HG03442 (cell line): Measurements from ENCODE around the gene CIB4.
"Not testable (repeated sequence)": the region's sequence is repeated elsewhere in the genome, so short reads cannot be mapped to it uniquely, and the experiment has no call there.

Experiments
- ATAC-seq: cut with Tn5 transposase; IDR thresholded peaks from one replicate; pipeline ENCODE4 v1.9.1; 2021; ENCODE audit warnings: mild to moderate bottlenecking, moderate library complexity; ENCODE audit not compliant: unreplicated experiment

Gene CIB4

DNA sequence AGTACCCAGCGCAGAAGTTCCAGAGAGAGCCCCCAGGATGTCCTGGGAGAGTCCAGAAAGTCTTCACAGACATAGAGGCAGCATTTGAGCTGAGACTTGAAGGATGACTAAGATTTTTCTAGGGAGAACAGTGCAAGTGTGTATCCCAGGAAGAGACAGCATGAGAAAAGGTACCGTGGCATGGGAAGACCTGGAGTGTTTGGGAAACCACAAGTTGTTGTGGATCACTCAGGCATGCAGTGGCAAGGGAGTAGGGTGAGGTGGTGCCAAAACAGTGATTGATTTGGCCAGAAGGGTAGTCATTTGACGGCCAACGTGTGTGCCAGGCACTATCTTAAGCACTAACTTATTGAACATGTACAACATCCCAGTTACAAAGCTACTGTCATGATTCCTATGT, 26.9 kb upstream of the CIB4 start:
- ATAC-seq: no peak

DNA sequence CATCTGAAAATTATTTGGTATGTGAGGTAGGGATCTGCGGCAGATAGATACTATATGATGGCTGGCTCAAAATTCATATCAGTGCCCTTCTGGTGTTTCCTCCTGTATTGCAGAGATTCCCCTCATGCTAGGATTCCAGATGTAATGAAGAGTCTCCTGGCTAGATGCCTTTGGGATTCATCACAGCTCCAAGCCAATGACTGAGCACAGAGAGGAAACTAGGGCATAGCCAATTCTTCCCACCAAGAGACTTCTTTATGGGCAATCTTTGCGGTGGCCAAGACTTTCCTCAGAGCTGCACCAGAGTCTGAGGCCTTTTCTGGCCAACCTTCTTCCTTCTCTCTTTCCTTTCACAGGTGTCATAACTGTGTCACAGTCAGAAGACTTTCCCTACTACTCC, 25.5 kb upstream of the CIB4 start:
- ATAC-seq: no peak

DNA sequence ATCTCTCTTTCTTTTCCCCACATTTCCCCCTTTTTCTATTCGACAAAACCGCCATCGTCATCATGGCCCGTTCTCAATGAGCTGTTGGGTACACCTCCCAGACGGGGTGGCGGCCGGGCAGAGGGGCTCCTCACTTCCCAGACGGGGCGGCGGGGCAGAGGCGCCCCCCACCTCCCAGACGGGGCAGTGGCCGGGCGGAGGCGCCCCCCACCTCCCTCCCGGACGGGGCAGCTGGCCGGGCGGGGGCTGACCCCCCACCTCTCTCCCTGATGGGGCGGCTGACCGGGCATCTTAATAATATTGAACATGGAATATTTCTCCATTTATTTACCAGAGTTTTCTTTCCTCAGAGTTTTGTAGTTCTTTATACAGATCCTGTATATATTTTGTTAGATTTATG, 24.1 kb upstream of the CIB4 start:
- not testable (repeated sequence) for ATAC-seq

DNA sequence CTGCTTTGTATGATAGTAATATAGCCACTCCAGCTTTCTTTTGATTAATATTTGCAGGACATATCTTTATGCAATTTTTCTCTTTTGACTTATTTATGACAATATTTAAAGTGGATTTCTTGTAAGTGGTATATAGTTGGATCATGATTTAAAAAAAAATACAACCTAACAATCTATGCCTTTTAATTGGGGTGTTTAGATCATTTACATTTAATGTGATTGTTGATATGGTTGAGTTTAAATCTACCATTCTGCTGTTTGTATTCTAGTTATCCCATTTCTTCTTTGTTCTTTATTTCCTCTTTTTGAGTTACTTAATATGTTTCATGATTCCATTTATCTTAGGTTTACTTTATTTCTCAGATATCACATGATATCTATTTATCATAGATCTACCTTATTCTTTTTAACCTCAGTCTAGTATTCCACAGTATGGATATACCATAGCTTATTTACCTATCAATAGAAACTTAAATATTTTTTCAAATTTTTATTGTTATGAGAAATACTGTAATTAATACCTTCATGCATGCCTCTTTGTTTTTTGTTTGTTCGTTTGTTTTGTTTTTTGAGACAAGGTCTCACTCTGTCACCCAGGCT, 19.3 kb upstream of the CIB4 start:
- no peak for ATAC-seq

DNA sequence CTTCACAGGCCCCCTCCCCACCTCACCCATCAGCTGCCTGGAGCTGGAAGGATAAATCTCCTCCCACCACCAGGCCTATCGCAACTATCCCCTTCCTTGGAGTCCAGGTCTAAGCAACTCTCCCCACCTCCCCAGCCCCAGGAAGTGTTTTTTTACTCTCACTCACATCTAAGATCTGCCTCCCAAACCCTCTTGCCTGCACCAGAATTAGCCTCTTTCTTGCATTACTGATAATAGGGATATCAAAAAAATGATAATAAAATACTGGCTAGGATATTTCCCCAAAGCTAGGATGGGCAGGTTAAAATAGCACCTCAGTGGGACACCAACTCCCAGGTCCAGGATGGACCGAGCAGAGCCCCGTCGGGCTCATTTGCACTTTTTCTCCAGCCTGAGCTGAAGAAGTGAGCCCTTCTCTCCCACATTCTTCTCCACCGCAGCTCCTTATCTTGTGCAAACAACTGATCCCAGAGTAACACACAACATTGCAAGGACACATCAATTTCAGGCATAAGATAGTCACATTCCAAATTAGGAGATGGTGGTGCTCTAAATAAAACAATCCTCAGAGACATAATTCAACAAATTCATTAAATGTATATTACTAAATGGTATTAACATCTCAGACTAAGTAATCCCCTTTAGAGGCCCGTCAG, 17.7 kb upstream of the CIB4 start:
- ATAC-seq: no peak

DNA sequence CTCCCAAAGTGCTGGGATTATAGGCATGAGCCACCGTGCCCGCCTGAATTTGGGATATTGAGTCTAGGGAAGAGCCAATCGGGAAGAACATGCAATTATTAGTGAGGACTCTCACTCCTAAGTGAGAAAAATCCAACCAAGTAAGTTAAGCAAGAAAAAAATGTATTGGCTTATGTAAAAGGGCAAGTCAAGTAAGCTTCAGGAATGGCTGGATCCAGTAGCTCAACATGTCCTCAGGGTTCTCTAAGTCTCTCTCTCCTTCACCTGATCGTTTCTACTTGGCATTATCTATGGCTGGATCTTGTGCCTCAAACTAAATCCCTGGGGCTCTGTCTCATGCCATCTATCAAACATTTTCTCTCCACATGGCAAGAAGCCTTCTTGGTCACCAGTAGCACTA, 16.1 kb upstream of the CIB4 start:
- ATAC-seq: no peak

DNA sequence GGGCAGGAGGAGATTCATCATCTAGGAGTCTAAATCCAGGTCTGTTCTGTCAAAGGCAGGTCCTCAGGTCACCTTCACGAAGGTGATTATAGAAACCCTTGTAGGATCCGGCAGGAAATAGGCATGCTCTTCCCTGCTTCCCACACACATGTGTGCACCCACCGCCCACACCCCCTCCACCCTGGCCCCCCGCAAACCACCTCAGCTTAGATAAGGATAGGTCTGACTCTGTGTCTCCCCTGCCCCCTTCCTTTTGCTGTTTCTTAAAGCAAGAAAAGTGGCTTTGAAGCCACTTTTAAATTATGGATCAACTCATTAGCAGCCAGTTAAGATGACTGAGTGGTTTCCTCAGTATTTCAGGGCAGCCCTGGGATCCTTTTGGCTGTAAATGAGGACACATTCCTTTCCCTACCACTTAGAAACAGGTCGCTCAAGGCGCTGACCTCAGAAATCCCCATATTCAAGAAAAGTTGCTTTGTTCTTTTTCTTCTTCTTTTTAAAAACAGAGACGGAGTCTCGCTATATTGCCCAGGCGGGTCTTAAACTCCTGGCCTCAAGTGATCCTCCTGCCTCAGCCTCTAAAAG, 14.5 kb upstream of the CIB4 start:
- no peak for ATAC-seq

DNA sequence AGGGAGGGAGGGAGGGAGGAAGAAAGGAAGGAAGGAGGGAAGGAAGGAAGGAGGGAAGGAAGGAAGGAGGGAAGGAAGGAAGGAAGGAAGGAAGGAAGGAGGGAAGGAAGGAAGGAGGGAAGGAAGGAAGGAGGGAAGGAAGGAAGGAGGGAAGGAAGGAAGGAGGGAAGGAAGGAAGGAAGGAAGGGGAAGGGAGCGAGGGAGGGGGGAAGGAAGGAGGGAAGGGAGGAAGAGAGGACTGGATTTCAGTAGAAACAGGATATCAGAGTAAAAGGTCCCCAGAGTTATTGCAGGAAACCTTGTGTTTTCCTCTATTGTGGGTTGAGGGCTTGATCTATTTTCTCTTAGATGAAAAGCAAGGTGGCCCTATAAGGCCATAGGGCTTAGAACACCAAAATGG, 14.0 kb upstream of the CIB4 start:
- not testable (repeated sequence) for ATAC-seq

DNA sequence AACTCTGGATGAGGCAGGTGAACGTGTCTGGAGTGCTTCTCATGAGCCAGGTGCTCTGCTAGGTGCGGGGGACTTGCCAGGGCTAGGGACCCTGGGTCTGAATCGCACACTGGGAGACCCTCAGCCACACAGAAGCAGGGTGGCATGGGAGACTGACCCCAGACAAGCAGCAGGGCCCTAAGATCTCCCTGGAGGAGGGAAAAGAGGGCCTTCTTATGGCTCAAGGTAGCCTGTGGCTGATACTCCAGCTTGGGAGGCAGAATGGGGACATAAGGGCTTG, 12.8 kb upstream of the CIB4 start:
- no peak for ATAC-seq

DNA sequence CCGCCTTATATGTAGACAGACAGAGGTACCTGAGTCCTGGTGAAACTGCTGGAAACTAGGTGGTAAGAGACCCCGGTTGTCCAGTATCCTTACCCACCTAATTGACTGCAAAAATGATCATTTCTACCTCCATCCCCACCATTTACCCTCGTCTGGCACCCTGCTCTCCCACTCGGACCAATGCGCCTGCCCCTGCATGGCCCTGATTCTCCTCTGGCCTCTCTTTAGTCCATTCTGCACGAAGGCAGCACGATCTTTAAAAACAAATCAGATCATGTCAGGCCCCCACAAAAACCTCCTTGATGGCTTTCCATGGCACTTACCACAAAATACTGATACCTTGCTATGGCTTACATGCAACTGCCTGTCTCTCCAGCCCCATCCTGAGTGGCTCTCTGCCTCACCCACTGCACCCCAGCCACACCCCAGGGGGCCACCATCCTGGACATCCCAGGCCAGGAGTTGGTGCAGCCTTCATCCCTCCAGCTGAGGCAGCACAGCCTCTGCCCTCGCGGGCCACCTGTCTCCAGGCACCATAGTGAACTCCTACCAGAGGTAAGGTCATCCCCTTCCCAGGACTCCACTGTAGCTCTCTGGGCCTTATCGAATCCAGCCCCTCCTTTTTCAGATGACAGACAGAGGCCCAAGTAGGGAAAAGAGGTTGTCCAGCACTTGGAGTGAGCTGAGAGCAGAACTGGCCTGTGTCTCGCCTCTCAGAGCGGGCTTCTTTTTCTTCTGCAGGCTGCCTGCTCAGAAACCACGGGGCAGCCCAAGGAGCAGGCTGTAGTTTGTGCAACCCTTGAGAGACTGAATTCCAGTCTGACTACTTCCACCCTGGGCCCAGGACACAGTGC, 12.3 kb upstream of the CIB4 start:
- no peak for ATAC-seq

DNA sequence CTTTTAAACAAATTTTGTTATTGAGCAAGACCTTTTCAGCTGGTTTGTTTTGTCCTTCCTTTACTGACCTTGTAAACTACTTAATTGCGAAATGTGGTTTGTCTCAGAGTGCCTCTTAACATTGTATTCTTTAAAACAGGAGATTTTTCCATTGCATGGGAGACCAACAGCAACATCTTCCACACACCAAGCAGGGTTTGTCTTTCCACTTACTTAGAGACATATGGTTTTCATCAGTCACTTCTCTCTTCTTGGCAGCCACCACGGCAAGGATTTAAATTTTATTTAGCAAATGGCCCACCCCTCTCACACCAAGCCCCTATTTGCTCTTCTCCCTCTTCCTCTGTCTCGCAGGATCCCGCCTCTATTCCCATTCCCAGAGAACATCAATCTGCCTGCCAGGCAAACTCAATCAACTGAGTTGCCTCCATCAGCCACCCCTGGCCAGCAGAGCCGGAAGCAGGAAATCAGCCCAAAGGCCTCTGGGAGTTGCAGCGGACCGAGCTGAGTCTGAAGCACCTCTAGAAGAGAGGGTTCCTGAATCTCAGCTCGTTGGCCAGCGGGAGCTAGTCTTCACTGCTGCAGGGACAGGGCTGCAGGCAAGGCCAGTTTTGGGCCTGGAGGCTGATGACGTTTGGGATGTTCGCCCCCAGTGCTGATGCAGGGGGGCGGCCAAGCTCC, 11.3 kb upstream of the CIB4 start:
- no peak for ATAC-seq

DNA sequence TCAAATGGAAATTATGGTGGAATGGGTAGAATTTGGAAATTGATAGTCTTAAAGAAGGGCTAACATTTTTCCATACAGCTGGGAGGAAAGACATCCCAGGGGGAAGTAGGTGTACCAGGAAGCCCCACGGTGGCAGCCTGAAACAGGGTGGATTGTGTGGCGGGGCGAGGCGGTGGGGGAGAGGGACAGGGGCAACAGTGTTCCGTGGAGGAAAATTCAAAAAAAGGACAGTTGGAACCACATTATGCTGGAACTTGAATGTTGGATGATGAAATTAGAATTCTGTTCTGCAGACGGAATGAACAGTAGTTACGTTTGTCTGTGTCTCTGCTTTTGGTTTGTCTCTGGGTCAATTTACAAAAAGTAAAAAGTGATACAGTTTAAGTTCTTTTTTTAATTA, 10.6 kb upstream of the CIB4 start:
- ATAC-seq: no peak

DNA sequence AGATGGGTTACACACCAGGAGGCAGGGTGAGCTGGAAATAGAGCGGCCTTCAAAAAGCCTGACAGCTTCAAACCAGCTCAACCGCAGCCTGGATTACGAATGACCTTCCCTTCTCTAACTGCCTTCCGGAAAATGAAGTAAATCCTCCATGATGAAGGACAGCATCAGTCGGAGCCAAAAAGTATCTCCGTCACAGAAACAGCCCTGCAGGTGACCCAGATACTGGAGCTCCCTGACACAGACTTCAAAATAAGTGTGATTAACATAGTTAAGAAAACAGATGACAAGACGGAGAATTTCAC, 10.3 kb upstream of the CIB4 start:
- ATAC-seq: no peak

DNA sequence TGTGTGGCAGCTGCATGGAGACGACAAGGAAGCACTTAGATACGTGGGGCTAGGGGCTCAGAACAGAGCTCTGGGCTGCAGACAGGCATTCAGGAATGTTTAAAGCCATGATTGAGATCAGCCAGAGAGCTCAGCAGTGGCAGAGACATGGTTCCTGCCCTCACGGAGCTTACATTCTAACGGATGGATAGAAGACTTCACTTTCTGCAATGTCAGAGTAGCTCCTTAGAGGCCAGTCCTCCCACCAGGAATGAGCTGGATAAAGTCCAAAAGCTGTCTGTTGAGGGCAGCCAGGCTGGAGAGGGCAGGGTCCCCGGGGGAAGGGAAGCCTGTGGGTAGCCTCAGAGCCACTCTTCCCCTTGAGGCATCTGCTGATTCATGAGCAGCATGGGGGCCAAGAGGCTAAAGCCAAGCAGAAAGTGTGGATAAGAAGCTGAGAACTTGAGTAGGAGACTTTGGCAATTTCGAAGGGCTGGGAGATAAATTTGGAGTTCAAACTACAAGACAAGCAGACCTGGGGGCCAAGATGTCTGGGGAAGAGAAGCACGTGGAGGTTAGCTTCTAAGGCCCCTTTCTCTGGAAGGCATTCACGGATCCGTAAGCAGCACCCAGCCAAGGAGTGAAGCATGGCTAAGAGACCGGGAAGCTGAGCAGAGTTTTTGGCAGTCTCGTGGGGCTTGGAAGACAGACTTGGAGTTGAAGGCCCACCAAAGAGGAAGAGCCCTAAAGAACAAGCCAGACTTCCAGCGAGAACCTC, 9.7 kb upstream of the CIB4 start:
- ATAC-seq: no peak

DNA sequence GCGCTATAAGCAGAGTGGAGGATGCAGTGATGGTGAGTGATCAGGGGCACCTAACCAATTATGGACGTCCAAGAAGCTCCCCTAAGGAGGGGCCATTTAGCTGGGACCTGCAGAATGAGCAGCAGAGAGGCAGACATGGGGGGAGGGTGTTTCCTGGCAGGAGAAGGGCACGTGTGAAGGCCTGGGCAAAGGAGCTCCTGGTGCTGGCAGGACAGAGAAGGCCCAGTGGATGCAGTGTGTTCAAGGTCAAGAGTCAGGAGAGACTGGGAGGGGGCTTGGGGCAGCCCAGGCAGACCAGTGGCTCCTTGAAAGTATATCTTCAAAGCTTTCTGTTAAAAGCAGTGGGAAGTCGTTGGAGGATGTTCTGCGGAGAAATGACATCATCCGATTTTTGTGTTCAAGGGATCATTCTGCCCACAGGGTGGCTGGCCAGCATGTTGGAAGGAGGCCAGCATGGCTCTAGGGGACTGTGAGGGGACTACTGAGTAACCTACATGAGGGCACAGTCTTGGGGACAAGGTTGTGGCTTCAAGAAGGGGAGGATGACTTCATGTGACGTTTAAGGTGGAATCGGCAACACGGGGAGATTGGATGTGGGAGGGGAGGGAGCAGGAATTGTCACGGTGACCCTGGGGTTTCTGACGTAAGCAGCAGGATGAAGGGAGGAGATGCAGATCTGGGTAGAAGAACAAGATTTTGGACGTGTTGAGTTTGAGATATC, 9.0 kb upstream of the CIB4 start:
- no peak for ATAC-seq

DNA sequence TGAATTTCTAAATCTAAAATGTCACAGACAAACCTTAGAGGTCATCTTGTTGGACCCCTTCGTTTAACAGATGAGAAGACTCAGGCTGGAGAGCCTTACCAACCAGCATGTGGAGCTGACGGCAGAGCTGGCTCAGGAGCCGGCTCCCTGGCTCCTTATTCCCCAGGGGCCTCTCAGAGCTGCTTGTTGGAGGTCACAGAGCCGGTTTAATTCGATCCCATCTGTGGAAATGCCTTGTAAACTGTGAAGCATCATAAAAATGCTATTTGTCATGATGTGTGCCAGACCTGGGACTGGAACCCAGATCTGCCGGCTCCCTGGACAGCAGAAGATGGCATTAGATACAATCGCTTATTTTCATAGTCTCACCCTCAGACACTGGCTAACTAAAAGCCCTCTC, 8.2 kb upstream of the CIB4 start:
- ATAC-seq: no peak

DNA sequence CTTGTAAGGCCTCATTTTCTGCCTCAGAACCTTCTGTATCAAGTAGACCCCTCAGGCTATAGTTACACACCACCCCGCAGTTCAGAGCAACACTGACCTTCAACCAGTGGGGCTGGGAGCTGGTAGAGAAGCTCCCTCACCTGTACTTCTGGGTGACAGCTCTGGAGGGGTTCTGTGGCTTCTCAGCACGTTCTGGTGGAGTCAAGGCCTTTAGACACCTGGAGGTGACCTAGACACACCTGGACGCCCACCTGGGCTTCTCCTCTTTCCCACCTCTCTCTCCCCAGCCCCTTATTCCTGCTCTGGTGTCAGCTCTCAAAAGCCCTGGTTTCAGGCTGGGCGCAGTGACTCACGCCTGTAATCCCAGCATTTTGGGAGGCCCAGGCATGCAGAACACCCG, 7.3 kb upstream of the CIB4 start:
- ATAC-seq: no peak

DNA sequence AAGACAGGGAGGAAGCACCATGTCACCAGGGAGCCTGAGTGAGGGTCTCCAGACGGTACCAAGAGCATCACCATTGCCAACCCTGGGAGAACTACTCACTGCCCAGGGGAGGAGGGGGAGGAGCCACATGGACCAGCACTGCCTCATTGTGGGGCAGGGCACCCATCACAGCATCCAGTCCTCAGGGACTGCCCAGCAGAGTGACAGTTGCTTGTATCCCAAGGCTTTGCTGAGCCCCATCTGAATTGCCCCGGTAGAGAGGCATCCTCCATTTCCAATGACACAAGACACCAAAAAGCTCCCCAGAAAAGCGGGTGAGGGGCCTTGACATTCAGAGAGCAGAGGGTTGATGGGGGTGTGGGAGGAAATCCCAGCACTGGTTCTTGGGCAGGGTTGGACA, 6.8 kb upstream of the CIB4 start:
- no peak for ATAC-seq

DNA sequence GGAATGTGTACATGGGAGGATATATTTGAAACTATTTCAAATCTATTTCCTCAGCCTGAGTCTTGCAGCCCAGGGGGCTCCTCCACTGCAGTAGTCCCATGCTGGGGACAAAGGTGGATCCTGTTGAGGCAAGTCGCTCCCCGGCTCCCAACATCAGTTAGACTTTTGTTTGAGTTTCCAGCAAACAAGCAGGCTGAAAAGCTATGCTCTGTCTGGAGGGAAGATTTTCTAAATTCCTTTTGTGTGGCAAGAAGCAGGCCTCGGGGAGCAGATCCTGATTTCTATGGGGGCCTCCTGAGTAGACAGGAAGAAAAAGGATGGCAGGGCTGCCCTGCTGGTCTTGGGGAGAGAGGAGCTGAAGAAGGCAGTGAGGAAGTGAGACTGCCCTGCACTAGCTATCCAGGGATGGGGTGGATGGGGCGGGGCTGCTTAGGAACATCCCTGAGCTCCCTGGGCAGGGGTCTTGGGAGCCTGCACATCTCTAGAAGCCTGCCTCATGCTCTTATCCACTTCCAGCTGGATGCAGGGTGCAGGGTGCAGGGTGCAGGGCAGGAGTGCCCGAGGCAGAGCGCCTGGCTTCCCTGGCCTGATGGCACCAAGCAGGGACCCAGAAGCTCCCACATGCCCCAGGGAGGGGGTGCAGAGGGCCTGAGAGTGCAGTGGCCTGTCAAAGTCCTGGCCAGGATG, 6.0 kb upstream of the CIB4 start:
- ATAC-seq: no peak

DNA sequence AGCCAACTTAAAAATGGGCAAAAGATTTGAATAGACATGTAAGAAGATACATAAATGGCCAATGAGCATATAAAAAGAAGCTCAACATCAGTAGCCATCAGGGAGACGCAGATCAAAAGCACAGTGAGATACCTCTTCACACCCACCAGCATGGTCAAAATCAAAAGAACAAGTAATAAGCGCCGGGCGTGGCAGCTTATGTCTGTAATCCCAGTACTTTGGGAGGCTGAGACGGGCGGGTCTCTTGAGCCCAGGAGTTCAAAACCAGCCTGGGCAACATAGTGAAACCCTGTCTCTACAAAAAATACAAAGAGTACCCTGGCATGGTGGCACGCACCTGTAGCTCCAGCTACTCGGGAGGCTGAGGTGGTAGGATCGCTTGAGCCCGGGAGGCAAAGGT, 4.6 kb upstream of the CIB4 start:
- ATAC-seq: no peak
